GM19463 (cell line): ENCODE results near the gene MYO5B.

ENCODE experiments used
- ATAC-seq: cut with Tn5 transposase; IDR thresholded peaks from one replicate; pipeline ENCODE4 v1.9.1; 2021; ENCODE audit warnings: mild to moderate bottlenecking, moderate library complexity; ENCODE audit not compliant: unreplicated experiment

The MYO5B gene

DNA sequence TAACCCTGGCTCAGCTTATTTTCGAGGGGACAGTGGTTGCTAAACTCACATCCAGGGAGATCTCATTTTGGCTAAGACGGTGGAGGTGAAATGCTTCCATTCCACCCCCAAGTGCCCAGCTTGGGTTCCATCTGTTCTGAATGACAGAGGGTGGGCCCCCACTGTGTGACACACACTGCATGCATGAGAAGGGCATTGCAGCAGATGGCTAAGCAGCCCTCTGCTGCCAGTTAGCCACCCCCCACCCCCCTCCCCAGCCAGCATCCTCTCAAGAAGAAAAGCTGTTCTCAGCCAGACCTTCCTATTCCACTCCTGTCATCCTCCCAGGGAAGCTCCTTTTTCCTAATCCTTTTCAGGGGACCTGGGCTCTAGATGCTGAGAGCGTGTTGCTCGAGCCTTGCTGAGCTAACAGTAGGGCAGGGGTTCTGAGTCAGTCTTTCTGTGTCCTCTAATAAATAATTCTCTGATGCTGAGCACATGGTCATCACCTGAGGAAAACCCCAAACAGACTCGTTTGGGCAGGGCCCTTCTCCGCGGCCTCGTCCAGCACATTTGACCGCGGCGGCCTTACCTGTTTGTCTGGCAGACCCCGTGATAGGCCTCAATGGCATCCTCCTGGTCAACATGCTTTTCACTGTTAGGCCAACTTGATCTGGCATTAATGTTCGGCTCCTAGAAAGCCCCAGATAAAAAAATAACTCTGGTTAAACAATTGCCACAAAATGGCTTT, 332.1 kb downstream of the MYO5B start:
- no peak for ATAC-seq

DNA sequence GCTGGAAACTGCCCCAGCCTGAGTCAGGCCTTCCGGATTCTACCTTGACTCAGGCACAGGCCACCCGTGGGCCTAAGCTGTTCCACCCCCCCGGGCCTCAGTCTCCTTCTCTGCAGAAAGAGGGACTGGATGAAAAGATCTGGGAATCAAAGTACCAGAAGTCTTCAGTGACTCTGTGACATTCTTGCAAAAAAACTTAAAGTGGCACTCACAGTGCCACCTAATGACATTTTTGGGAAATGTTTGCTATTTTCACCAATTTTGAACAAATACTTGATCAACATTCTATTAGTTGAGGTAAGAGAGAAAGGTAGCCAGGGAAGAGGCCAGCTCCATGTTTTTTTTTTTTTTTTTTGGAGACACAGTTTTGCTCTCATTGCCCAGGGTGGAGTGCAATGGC, 333.3 kb downstream of the MYO5B start:
- no peak for ATAC-seq

DNA sequence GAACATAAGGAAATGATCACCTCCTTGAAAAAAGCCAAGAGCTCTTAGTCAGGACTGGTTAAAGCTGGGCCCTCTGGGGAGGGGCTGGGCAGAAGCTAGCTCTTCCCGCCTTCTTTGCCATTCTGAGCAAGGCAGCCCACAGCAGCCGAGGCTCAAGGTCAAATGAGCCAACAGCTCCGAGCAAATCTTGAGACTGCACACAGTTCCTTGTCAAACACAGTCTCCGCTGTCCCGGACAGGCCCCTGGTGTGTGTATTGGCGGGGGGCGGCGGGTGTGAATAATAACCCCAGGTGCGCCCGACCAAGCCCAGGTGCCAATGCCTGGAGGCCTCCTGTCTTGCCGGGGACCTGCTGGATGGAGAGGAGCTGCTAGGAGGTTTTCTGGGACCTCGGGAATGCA, 335.2 kb downstream of the MYO5B start:
- no peak for ATAC-seq

DNA sequence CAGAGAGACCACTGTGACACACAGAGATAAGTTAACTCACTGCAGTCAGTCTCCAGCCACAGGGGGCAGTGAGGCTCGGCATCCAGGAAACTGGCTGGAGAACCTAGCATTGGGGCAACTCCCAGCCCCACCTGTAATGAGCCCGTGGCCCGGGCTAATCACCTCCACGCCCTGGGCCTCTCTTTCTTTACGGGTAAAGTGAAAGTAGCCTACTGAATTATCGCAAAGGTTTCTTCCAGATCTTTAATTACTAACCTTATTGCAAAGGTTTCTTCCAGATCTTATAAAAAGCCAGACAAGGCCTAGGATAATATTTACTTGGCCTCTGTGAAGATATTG, 336.0 kb downstream of the MYO5B start:
- no peak for ATAC-seq

DNA sequence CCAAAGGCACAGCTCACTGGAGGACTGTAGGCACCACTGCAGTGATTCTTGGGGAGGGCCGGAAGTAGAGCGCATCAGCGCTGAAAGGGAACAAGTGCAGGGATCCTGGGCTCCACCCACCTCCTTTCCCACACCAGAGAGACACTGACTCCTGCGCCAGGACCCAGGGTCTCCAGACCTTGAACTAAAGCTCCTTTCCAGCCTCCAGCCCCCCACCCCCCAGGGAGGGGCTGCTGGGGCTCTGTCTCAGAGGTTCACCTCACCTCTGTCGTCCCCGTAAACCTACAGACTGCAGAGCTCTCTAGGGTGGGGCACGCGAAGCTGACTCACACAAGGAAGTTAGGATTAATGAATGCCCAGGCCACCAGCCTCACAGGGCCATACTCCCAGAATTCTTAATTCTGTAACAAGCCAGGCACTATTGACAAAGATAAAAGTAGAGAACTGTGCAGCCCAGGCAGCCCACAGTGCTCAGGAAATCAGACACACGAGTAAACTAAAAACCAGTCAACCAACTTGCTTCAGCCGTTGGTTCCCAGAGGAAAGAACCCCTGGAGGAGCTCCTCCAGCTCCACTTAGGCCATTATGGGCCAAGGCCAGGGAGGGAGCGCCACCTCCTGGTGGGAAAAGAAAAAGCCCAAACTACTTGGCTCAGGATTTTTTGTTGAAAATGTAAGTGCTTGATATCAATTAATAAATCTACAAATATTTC, 336.5 kb downstream of the MYO5B start:
- ATAC-seq, result no peak

DNA sequence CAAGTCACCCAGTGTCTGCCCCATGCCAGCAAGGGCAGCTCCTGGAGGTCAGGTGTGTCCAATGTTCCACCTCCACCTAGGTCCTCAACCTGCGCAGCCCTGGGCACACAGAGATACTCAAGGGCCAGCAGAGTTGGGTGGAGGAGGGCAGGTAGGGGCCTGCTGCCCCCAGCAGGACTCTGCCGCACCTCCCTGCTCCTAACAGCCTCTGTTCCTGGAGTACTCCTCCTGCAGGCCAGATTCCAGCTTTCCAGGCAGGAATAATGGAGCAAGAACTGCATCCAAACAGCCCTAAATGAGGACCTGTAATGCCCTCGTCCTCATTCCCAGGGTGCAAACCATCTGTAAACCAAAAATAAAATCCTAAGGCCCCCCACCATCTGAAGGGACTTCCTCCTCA, 337.2 kb downstream of the MYO5B start:
- ATAC-seq, result no peak

DNA sequence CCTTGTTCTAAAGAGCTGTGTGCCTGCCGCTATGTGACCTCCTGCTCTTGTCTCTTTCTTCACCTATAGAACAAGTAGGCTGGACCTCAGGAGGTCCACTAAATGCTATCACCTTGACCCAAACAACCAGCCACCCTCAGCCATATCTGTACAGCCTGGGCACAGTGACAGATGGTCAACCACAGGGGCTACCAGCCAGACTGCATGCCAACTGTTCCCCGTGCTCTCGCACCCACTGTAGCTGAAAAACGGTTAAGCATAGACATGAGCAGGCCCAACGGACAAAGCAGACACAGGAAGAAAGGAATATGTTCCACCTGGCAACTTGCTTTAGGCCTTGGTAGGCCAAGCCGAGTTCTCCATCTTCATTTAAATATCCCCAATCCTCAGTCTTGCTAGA, 338.5 kb downstream of the MYO5B start:
- ATAC-seq, result no peak

DNA sequence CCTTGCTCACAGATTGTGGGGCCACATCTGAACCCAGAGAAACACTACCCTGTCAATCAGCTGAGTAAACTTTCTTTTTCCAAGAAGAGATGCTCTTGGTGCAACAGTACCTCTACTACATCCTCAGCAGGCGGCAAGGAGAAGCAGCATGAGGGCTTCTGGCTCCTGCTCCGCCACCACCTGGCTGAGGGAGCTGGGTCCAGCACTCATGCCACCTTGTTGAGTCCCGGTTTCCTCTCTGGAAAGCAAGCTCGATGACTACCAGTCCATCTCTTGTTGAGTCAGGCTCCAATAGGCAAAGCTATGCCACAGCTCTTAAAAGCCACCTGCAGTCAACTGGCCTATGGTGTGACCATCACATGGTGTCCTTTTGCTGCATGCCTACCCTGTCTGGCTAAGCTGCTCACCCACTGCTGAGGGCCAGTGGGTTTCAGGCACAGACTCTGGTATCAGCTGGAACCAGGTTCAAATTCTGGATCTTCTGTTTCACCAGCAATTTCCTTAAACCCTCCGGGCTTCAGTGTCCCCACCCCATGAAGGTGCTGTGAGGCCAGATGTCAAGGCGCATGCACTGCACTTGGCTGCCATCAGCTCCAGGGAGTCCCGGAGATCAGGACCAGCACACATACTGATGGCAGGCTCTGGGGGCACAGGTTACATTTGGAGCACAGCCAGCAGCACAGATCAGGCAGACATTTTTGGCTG, 339.1 kb downstream of the MYO5B start:
- ATAC-seq, result no peak

DNA sequence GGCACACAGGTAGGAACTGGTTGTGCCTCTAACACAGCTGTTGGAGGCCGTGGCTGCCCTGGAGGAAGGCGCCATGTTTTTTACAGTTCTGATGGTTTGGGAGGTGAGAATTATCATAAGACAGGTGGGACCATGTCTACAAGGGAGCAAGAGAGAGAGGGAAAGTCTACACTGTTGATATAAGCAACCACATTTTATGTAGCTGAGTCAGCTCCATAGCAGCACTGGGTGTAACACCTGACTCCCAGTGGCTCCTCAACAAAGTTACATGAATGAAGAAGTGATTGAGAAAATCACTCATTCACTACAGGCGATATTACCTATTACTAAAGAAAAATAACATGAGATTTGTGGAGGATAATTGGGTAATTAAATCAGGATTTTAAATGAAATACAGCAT, 340.3 kb downstream of the MYO5B start:
- no peak for ATAC-seq

DNA sequence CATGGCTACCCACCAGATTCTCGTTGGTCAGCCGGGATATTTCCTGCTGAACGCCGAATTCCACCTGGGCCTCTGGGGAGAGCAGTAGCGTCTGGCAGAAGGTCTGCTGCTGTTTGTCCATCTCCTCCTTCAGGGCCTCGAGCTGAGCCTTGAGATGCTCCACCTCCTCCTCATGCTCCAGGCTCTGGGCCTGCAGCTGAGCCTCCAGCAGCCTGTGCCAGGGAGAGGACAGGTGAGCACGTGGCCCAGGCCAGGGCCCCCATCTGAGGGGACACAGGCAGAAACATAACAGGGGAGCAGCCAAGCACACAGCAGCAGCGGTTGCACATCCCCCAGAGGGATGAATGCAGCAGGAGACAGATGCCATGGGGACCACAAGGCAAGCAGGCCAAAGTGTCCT, 341.5 kb downstream of the MYO5B start:
- ATAC-seq, result no peak

DNA sequence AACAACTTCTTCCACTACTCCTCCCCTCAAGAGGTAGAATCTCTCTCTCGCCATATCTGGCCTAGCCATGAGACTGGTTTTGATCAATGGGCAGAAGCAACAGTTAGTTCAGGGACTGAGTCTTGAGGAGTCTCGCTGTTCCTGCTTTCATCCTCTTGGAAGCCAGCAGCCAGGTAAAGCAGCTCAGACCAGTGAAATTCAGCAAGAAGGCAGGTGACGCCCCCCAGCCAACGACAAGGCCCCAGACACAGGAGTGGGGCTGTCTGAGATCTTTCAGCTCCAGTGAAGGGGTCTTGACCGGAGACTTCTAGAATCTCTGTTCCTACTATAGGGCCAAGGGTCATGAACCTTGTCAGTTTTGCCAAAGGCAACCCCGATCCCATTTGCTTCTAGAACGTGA, 341.9 kb downstream of the MYO5B start:
- no peak for ATAC-seq

DNA sequence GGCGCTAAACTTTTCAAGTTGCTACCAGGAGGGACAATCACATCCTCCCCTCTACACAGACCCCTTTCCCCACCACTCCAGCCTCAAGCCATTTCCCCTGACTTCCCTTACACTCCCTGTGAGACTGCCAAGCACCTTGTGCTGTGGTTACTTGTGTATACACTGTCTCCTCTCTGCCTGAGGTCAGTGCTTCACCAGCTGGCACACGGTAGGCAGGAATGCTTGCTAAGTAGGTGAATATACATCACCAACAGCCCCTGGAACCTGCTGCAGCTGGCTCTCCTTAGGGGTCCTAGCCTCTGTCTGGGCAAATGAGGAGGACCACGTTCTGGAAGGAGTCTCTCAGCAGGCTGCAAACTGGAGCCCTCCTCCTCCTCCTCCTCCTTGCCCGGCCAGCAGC, 343.3 kb downstream of the MYO5B start:
- ATAC-seq, result no peak

DNA sequence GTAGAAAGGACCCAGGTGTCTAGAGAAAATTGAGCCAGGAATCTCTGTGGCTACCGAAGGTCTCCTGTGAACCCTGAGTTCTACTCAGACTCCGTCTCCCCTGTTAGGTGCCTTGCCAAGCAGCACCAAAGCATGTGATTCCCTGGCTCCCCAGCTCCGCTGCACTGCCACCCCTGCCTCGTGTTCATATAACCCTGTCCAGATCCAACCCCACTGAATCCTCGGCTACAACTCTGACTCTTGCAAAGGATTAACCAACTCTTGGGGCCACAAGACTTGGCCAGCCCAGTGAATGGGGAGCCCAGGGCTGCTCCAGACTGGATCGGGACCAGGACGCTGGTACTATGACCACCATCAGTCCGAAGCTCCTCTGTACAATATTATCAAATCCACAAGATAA, 344.3 kb downstream of the MYO5B start:
- no peak for ATAC-seq

DNA sequence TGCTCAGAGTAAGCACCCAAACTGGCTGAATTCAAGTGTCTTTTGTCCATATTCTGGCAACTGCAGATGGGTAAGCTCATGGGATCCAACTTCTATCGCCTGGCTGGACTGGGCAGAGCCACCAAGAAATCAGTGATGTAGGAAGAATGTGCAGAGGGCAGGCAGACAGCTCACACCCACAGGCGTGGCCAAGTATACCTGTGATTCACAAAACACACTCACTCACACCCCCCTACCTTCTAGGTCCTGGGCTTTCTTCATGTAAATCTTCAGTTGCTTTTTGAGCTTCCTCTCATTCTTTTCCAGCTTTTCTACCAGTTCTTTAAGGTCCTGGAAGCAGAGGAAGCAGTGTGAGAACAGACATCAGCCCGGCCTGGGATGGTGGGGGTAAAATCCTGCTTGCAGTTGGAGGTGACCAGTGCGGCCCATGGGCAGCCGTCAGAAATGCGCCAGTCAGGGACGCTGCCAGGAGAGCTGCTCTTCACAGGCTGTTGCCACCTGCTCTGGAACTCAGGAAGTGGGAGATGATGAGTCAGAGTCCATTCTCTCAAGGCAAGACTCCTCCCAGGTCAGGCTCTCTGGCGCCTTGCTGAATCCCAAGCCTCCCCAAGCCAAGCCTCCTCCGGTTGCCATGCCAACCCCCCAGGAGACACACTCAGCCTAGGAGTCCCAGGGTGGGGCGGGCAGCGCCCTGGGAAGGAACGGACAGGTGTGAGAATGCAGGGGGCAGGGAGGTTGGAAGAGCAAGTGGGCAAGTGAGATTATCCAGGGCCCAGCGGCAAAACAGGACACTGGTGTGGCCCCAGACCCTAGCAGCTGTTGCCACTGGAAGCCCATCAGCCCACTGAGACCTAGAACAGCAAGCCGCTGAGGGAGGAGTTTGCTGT, 345.4 kb downstream of the MYO5B start:
- ATAC-seq, result no peak

DNA sequence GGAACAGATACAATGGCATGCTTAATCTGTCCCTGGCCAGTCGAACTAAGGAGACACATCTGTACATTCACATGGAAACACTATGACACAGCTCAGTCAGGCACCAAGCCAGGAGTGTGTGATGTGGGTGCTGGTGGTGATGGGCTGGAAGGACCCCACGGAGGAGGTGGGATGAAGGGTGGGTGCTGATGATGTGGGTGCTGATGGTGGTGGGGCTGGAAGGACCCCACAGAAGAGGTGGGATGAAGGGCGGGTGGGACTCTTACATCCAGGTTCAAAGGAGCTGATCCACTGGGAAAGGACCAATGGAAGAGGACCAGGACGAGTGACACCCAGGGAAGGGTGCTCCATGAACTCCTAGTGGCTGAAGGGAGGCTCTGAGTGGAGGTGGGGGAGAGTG, 346.8 kb downstream of the MYO5B start:
- no peak for ATAC-seq

DNA sequence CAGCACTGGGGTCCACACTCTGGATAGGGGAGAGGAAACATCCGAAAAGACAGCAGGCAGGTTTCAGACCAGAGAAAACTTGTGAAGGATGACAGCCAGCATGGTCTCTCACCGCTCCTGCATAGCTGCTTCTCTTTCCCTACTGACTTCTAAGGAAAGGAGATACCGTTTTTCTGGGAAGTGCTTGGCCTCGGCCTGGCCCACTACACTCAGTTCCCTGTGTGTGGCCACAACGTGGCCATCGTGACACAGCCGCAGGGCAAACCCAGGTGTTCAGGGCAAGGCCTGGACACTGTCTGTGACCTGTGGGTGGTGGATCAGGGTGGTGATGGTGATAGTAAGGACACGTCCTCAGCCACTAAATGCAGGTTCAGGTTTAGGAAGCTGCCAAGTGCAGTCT, 347.4 kb downstream of the MYO5B start:
- no peak for ATAC-seq

DNA sequence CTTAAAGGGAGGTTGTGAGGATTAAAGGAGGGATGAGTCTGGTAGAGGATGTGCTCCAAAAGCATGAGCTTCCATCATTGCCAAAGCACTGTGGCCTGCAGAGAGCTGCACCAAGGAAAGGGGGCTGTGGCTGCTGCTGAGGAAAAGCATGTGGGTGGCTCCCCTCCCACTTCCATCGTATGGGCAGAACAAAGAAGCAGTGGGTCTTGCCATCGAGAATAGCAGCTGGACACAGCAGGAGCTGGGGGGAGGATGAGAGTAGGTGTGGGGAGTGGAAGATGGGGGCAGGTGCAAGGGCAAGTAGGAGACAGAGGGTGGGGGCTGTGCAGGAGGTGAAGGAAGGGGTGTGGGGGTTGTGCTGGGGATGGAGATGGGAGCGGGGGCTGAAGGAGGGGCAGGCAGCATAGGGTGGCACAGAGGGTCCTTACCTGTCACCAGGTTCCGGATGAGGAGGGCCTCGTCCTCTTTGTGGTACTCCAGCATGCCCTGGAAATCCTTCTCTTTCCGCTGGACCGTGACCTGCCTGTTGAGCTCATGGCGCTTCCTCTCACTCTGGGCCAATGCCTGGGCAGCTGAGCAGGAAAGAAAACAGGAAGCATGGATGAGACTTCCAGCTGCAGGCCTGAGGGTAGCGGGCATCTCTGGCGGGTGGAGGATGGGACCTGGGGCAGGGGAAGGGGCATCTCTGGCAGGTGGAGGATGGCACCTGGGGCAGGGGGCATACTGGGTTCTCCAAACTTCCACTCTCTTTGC, 348.1 kb downstream of the MYO5B start:
- no peak for ATAC-seq

DNA sequence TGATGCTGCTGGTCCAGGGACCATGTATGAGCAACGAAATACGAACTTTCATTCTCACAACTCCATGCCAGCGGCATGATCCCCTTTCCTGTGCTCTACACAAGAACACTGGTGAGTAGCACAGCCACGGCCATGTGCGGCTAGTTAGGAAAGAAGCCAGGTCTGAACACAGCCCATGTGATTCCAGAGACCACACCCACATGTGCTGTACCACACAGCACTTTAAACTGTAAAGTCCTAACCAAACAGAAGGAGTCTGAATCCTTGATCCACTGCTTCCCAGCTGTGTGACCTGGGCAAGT, 348.6 kb downstream of the MYO5B start:
- ATAC-seq, result no peak

DNA sequence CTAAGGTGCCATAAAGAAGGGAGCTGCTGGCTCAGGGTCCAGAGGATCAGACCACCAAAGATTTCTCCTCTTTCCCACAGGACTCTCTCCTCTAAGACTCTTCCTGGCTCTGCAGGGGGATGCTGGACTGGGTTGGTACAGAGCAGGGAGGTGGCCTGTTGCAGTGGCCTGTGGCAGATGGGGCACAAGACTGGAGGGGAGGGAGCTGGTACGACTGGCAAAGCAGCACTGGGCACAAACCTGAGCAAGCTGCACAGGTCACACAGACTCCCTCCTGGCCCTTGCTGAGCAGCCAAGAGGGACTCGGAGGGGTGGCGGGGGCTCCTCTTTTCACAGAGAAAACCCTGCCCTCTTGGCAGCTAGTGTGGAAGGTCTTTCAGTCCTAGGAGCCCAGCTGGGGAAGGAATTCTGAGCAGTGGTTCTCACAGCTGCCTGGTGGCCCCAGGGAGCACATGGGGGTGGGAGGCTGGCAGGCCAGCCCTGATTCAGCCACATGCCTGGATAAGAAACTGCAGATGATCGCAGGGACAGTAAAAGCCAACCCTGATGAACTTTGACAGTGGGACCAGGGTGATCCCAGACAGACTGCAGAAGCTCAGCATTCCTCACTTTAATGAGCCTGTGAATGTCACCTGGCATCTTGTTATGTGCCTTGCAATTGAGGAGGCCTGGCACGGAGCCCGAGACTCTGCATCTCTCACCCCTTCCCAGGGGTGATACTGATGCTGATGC, 349.2 kb downstream of the MYO5B start:
- ATAC-seq, result no peak

DNA sequence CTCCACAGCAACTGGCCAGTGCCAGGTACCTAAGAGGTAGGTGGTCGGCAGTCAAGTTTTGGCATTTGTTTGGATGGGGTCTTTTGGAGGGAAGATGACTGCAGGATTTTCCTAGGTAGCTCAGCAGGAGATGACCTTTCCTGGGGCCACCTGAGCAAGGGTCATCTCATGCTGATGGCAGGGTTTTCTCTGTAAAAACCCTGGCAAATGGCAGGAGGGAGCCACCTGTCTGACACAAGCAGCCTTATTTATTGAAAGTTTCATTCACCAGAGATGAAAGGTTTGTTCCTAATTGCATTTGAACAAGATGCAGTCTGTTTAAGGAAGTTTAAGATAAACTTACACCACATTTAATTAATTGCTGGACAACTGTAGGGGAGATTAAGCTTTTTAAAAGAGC, 350.0 kb downstream of the MYO5B start:
- no peak for ATAC-seq
